Dedifferentiated amniotic fluid mesenchymal stem cell (primary cell): ENCODE results near the gene NRCAM.
"Not testable (repeated sequence)": the region's sequence is repeated elsewhere in the genome, so short reads cannot be mapped to it uniquely, and the experiment has no call there.

ENCODE experiments used
- DNase-seq: peaks from one replicate; pipeline ENCODE4 v3.0.0-alpha.2; 2016; ENCODE audit errors: extremely low spot score

Gene NRCAM

GRCh38 chr7:108396080-108396479 lies 60.2 kb downstream of the NRCAM start:
- DNase-seq = no peak

DNA sequence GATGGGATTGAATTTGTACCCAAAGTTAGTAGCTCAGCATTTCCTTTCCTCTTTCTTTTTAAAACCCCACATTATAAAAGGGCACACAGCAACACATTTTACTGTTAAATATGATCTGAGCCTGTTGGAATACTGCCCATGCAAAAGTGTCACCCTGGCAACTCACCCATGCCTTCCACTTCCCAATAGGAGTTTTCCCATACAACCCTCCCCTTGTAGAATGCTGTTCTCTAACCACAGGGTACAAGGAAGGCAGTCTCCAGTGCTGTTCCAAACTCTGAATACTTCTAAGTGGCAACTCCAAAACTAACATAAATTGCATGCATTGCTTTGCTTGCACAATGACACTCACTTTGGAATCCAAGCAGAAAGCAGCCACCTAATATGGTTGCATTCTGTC lies 60.8 kb downstream of the NRCAM start:
- DNase-seq = no peak

DNA sequence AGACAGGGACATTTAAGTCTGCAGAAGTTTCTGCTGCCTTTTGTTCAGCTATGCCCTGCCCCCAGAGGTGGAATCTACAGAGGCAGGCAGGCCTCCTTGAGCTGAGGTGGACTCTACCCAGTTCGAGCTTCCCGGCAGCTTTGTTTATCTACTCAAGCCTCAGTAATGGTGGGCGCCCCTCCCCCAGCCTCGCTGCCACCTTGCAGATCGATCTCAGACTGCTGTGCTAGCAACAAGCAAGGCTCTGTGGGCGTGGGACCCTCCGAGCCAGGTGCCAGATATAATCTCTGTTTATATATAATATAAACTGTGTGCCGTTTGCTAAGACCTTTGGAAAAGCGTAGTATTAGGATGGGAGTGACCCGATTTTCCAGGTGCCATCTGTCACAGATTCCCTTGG lies 63.1 kb downstream of the NRCAM start:
- DNase-seq = not testable (repeated sequence)

DNA sequence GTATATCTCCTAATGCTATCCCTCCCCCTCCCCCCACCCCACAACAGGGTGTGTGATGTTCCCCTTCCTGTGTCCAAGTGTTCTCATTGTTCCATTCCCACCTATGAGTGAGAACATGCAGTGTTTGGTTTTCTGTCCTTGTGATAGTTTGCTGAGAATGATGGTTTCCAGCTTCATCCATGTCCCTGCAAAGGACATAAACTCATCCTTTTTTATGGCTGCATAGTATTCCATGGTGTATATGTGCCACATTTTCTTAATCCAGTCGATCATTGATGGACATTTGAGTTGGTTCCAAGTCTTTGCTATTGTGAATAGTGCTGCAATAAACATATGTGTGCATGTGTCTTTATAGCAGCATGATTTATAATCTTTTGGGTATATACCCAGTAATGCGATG lies 68.5 kb downstream of the NRCAM start:
- DNase-seq = not testable (repeated sequence)

GRCh38 chr7:108385834-108386422 lies 70.3 kb downstream of the NRCAM start:
- no peak for DNase-seq

DNA sequence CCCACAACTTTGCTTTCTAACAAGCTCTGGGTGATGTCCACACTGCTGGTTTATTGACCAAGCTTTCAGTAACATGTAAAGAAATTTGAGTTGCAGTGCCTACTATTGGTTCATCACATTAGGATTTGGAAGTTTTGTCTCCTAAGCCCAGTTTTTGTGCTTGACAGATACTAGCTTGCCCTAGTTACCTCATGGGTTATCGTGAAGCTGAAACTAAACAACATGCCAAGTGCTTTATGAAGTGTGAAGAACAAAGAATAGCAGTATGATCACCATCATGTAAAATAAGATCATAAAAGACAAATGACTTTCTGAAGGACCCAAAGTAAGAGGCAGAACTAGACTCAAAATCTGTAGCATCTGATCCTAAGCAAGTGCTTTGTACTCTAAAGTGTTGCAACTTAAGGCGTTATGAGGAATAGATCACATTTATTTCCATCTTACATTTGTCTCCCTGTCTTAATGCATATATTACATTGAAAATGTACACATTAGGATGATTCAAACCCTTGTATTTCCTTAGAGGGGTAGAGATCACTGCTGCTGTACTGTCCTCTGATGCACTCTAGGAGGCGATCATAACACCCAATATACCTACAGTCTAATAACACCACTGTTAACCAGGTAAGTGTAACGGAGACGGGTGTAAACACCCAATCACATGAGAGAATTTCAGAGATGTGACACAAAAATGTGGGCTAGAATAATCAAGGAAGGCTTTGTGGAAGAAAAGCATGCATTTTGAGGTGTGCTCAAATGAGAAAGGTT lies 71.3 kb downstream of the NRCAM start:
- DNase-seq = no peak

DNA sequence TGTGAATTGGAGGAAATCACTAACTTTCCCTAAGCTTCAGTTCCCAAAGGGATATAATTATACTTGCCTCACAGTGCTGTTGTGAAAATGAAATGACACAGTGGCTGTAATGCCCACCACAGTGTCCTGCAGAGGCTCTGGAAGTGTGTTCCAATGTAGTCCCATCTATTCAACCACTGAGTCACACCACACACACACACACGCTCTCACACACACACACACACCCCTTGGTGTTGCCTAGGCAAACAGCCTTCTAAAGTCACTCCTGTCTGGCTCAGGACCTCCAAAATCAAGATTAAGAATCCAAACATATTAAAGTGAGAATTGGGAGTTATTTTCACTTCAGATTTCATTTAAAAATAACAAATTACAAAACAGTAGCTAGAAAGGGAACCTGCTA lies 73.3 kb downstream of the NRCAM start:
- no peak for DNase-seq

DNA sequence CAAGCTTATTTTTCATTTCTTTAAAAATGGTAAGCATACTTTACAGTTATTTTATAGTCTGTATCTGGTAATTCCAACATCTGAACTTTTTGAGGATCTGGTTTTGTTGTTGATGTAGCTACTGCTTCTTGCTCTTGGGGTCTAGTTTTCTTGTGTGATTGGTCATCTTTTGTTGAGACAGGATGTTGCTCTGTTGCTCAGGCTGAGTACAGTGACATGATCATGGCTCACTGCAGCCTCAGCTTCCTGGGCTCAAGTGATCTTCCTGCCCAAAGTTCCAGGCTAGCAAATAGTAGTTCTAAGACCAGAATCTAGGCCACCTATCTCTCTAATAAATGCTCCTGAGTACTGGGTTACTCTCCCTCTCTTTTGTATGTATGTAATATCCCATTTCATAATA lies 75.7 kb downstream of the NRCAM start:
- DNase-seq = no peak

GRCh38 chr7:108376206-108376605 lies 80.0 kb downstream of the NRCAM start:
- no peak for DNase-seq

GRCh38 chr7:108375668-108376067 lies 80.6 kb downstream of the NRCAM start:
- no peak for DNase-seq

GRCh38 chr7:108374899-108375298 lies 81.3 kb downstream of the NRCAM start:
- DNase-seq = no peak

GRCh38 chr7:108372618-108373017 lies 83.6 kb downstream of the NRCAM start:
- DNase-seq = no peak

- no peak for DNase-seq
These were observed 85.6 kb downstream of the NRCAM start for GRCh38 chr7:108370616-108371015.

- DNase-seq = no peak
These were observed 87.8 kb downstream of the NRCAM start for GRCh38 chr7:108368466-108368865.

DNA sequence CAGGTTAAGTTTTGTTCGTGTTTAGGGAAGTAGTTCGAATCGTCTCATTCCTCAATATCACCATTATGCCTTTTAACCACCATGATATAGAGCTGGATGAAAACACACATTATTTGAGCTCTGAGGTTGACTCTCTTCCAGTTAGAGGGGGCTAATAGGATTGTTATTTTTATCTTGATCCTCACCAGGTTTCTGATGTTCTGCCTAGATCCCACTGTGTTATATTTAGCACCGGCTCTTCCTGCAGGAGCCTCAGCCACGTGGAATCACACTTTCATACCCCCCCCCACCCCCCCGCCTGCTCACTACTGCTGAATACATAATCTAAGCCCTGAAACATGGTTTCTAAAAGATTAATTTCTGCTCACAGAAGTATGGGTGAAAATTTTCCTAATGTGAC lies 88.3 kb downstream of the NRCAM start:
- DNase-seq = no peak

- DNase-seq = no peak
These were observed 88.9 kb downstream of the NRCAM start for GRCh38 chr7:108367314-108367713.

DNA sequence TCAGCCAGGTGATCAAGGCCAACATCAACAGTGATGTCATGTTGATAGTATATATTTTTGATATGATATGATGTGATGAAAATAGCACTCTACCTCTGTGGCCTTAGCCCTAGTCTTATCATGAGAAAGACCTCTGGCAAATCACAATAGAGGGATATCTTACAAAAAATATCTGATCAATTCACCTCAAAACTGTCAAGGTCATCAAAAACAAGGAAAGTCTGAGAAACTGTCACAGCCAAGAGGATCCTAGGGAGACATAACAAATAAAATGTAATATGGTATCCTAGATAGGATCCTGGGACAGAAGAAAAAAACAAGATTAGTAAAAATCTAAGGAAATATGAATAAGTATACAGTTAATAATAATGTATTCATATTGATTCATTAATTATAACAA lies 92.6 kb downstream of the NRCAM start:
- DNase-seq = no peak

DNA sequence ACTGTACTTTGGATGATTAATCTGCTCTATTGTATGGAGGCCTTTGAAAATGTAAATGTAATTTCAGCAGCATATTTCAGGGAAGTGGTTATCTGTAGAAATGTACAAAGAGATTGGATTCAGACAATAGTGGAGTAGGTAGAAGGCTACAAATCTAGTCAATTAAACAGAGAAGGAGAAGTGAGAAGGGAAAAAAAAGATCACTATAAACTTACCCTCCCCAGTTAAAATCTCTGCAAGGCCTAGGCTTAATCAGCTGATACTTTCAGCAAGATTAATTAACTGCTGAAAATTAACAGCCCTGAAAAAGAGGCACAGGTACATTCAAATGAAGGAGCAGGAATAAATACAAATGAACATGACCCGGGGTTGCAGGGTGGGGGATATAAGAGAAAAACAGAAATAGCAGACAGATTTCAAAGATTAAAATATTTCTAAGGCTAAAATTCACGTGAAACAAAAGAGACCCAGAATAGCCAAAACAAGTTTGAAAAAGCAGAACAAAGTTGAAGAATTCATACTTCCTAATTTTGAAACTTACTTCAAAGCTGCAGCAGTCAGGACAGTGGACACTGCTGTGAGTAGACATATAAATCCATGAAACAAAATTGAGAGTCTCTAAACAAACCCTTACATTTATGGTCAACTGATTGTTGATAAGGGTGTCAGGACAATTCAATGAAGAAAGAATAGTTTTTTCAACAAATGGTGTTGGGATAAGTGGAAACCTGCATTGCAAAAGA lies 96.0 kb downstream of the NRCAM start:
- DNase-seq = no peak

DNA sequence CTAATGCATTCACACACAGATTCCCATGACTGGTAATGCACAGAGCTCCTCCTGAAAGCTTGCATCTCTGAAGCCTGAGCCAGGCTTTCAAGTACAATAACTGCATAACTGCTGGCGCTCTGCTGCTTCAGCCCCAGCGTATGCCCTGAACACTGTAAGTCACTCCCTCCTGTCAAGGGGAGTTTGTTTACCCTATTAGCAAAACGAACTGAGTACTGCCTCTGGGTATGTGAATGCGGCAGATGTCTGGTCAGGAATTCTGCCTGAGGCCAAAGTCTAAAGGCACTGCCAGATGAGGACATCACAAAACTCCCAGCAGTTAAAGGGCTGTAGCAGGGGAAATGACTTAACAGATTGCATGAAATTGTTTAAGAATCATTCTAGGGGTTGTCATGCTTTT lies 97.7 kb downstream of the NRCAM start:
- DNase-seq = peak; percentile 28

GRCh38 chr7:108351729-108352131 lies 104.5 kb downstream of the NRCAM start:
- DNase-seq = no peak

GRCh38 chr7:108348913-108349312 lies 107.3 kb downstream of the NRCAM start:
- no peak for DNase-seq

GRCh38 chr7:108347616-108348015 lies 108.6 kb downstream of the NRCAM start:
- no peak for DNase-seq

DNA sequence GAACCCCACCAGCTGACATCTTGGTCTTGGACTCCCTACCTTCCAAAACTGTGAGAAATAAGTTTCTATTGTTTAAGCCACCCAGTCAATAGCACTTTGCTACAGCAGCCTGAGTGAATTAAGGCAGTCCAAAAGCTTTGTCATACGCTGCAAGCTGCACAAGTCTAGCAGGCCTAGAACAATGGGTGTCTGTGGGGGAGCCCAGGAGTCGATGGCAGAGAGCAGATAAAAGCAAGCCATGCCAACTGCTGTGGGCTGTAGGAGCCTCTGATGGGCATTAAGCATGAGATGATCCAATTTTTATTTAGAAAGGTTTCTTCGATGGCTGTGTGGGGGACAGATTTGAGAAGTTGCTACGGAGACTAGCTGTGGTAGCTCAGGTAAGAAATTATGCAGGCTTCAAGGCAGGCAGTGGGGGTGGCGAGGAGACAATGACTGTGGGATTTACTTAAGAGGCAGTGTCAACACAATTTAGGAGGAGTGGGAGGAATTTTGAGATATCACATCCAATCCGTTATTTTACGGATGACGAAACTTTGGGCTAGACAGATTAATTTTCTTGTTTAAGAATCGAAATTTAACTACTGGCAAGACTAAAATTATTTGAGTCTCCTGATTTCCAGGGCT lies 110.4 kb downstream of the NRCAM start:
- DNase-seq = no peak
